Neuronal stem cell (in vitro differentiated cells): ENCODE results near the gene OVCH1.

Source experiments
- DNase-seq: peaks from one replicate; pipeline ENCODE4 v3.0.0-alpha.2; 2013; ENCODE audit warnings: low spot score
- H2AFZ ChIP-seq: one replicate; pipeline ENCODE4 v1.6.1; 2013; ENCODE audit warnings: mild to moderate bottlenecking, low read length, inconsistent platforms
- H2AK5ac ChIP-seq: 2 replicates; pipeline ENCODE4 v1.6.1; 2013; ENCODE audit warnings: low read depth, mild to moderate bottlenecking, inconsistent platforms, low read length, moderate library complexity, mixed read lengths
- H2BK120ac ChIP-seq: 2 replicates; pipeline ENCODE4 v1.6.1; 2013; ENCODE audit warnings: low read depth, mild to moderate bottlenecking, inconsistent platforms, low read length, moderate library complexity, mixed read lengths
- H2BK12ac ChIP-seq: one replicate; pipeline ENCODE4 v1.6.1; 2013; ENCODE audit warnings: low read length, inconsistent platforms
- H2BK15ac ChIP-seq: 2 replicates; pipeline ENCODE4 v1.6.1; 2013; ENCODE audit warnings: mild to moderate bottlenecking, low read length, inconsistent platforms, mixed read lengths
- H2BK5ac ChIP-seq: one replicate; pipeline ENCODE4 v1.6.1; 2013; ENCODE audit warnings: inconsistent platforms, mild to moderate bottlenecking, low read length, moderate library complexity
- H3K14ac ChIP-seq: one replicate; pipeline ENCODE4 v1.6.1; 2013; ENCODE audit warnings: low read length, inconsistent platforms
- H3K18ac ChIP-seq: 2 replicates; pipeline ENCODE4 v1.6.1; 2013; ENCODE audit warnings: low read length, inconsistent platforms
- H3K23ac ChIP-seq: 2 replicates; pipeline ENCODE4 v1.6.1; 2013; ENCODE audit warnings: low read depth, mild to moderate bottlenecking, mixed read lengths, low read length, inconsistent platforms; ENCODE audit not compliant: poor library complexity
- H3K27ac ChIP-seq: replicated peaks from 3 replicates; pipeline ENCODE4 v1.5.1; 2013; ENCODE audit warnings: low read length, inconsistent platforms
- H3K27me3 ChIP-seq, 3 experiments: 2 replicates each; pipeline ENCODE4 v1.6.1; 2013; ENCODE audit warnings: low read length in 3 of 3, mild to moderate bottlenecking in 2 of 3, inconsistent platforms in 1 of 3, low read depth in 1 of 3, mixed read lengths in 1 of 3, moderate library complexity in 1 of 3; ENCODE audit not compliant: control insufficient read depth in 3 of 3, insufficient read depth in 3 of 3
- H3K36me3 ChIP-seq, 2 donors: replicated peaks in 1 of 2; 2 replicates each; pipeline ENCODE4 v1.6.1; 2013; ENCODE audit warnings: low read length in 2 of 2; ENCODE audit not compliant: control insufficient read depth in 2 of 2, insufficient read depth in 2 of 2
- H3K4ac ChIP-seq: 2 replicates; pipeline ENCODE4 v1.6.1; 2013; ENCODE audit warnings: inconsistent platforms, mild to moderate bottlenecking, low read length, moderate library complexity
- H3K4me1 ChIP-seq, 2 donors: 1 replicate in 1 of 2; 2 replicates in 1 of 2; pipeline ENCODE4 v1.6.1; 2013; ENCODE audit warnings: low read length in 2 of 2, low read depth in 1 of 2; ENCODE audit not compliant: control insufficient read depth in 2 of 2, insufficient read depth in 1 of 2
- H3K4me2 ChIP-seq: one replicate; pipeline ENCODE4 v1.6.1; 2013; ENCODE audit warnings: mild to moderate bottlenecking, low read length, inconsistent platforms; ENCODE audit not compliant: insufficient read depth, poor library complexity, severe bottlenecking
- H3K4me3 ChIP-seq, 2 donors: 2 replicates each; pipeline ENCODE4 v1.5.1; 2013; ENCODE audit warnings: low read length in 2 of 2, mild to moderate bottlenecking in 2 of 2, inconsistent platforms in 1 of 2, moderate library complexity in 1 of 2
- H3K79me1 ChIP-seq: one replicate; pipeline ENCODE4 v1.6.1; 2013; ENCODE audit warnings: low read depth, mild to moderate bottlenecking, inconsistent platforms, low read length, moderate library complexity
- H3K9ac ChIP-seq: one replicate; pipeline ENCODE4 v1.6.1; 2013; ENCODE audit warnings: mild to moderate bottlenecking, low read depth, low read length, inconsistent platforms; ENCODE audit not compliant: poor library complexity
- H3K9me3 ChIP-seq, 2 donors: replicated peaks in 1 of 2; 2 replicates each; pipeline versions ENCODE3 to v1.6.1; 2013; ENCODE audit warnings: low read length in 2 of 2, mild to moderate bottlenecking in 2 of 2, inconsistent platforms in 1 of 2, low read depth in 1 of 2, mixed read lengths in 1 of 2, moderate library complexity in 1 of 2; ENCODE audit not compliant: control insufficient read depth in 2 of 2, insufficient read depth in 1 of 2
- H4K8ac ChIP-seq: one replicate; pipeline ENCODE4 v1.6.1; 2013; ENCODE audit warnings: low read depth, mild to moderate bottlenecking, inconsistent platforms, low read length, moderate library complexity
- H4K91ac ChIP-seq: one replicate; pipeline ENCODE4 v1.6.1; 2013; ENCODE audit warnings: low read length, low read depth, mild to moderate bottlenecking, inconsistent platforms; ENCODE audit not compliant: poor library complexity
- WGBS, 2 donors: extraction: QIAGEN DNeasy Blood & Tissue Kit; methylation state at CpG; one replicate each; pipeline ENCODE4 v1.1.7; 2013; ENCODE audit warnings: missing lambda C conversion rate in 2 of 2, mixed read lengths in 1 of 2; ENCODE audit not compliant: insufficient read length in 2 of 2, insufficient replicate concordance in 1 of 2; ENCODE audit errors: extremely low coverage in 2 of 2; 5-methylcytosine and 5-hydroxymethylcytosine counted together

Gene OVCH1

GRCh38 chr12:29492891-29493290 is 4.6 kb downstream of the OVCH1 start:
- no peak overlapping the region for H3K9ac ChIP-seq
- WGBS, 2 donors, result no CpG with 5 or more reads among the region's 6 CpGs
- no peak overlapping the region for H2BK5ac ChIP-seq
- no peaks in the 10 kb centered on the region for H3K36me3 ChIP-seq
- no peak overlapping the region for H4K8ac ChIP-seq
- no peak overlapping the region for H2BK12ac ChIP-seq
- H2BK15ac ChIP-seq, result no peak overlapping the region
- H3K4me1 ChIP-seq, result peaks cover 0 to 3% of the 10 kb centered on the region in 2 donors
- H3K79me1 ChIP-seq, result no peaks in the 10 kb centered on the region
- no peak overlapping the region for H3K4me2 ChIP-seq
- H2BK120ac ChIP-seq, result no peak overlapping the region
- DNase-seq, result no peak
- H3K4ac ChIP-seq, result no peak overlapping the region
- H2AK5ac ChIP-seq, result no peak overlapping the region
- no peaks in the 10 kb centered on the region for H3K27me3 ChIP-seq
- no peak overlapping the region for H3K23ac ChIP-seq
- no peak overlapping the region for H4K91ac ChIP-seq
- H3K4me3 ChIP-seq, result no peak overlapping the region
- H3K27ac ChIP-seq, result no peak overlapping the region
- H3K18ac ChIP-seq, result no peak overlapping the region
- H3K9me3 ChIP-seq, result no peaks in the 10 kb centered on the region
- H2AFZ ChIP-seq, result no peak overlapping the region
- no peak overlapping the region for H3K14ac ChIP-seq

- Histone ChIP-seq H3K9ac (no peak overlapping the region), H2BK12ac (no peak overlapping the region), H3K4me2 (no peak overlapping the region), H3K23ac (no peak overlapping the region), H3K9me3 (no peaks in the 10 kb centered on the region), H3K4ac (no peak overlapping the region), H2BK120ac (no peak overlapping the region), H3K4me1 (no peaks in the 10 kb centered on the region), H2AFZ (no peak overlapping the region), H2BK5ac (no peak overlapping the region), H4K91ac (no peak overlapping the region), H3K4me3 (no peak overlapping the region), H3K27me3 (no peaks in the 10 kb centered on the region), H3K79me1 (no peaks in the 10 kb centered on the region), H3K18ac (no peak overlapping the region), H2BK15ac (no peak overlapping the region), H3K36me3 (no peaks in the 10 kb centered on the region), H4K8ac (no peak overlapping the region), H3K14ac (no peak overlapping the region), H3K27ac (no peak overlapping the region), H2AK5ac (no peak overlapping the region)
- no CpG with 5 or more reads among the region's 2 CpGs for WGBS, 2 donors
- no peak for DNase-seq
These were observed 10.5 kb downstream of the OVCH1 start for GRCh38 chr12:29486972-29487371.

- Histone ChIP-seq H4K91ac (no peak overlapping the region), H3K79me1 (no peaks in the 10 kb centered on the region), H3K9ac (no peak overlapping the region), H2AK5ac (no peak overlapping the region), H2BK12ac (no peak overlapping the region), H3K9me3 (no peaks in the 10 kb centered on the region), H2BK15ac (no peak overlapping the region), H3K14ac (no peak overlapping the region), H3K4me2 (no peak overlapping the region), H4K8ac (no peak overlapping the region), H2BK5ac (no peak overlapping the region), H2AFZ (no peak overlapping the region), H3K27me3 (no peaks in the 10 kb centered on the region), H3K23ac (no peak overlapping the region), H2BK120ac (no peak overlapping the region), H3K4me1 (no peaks in the 10 kb centered on the region), H3K18ac (no peak overlapping the region), H3K4me3 (no peak overlapping the region), H3K4ac (no peak overlapping the region), H3K36me3 (no peaks in the 10 kb centered on the region), H3K27ac (no peak overlapping the region)
- no peak for DNase-seq
- WGBS, 2 donors, result no CpG with 5 or more reads among the region's 4 CpGs
These were observed 34.3 kb downstream of the OVCH1 start for GRCh38 chr12:29463198-29463597.

GRCh38 chr12:29460082-29460481 is 37.4 kb downstream of the OVCH1 start:
- Histone ChIP-seq H3K9ac (no peak overlapping the region), H3K4me3 (no peak overlapping the region), H3K27ac (no peak overlapping the region), H2BK5ac (no peak overlapping the region), H3K4me1 (no peaks in the 10 kb centered on the region), H3K4ac (no peak overlapping the region), H3K4me2 (no peak overlapping the region), H2BK12ac (no peak overlapping the region), H2AK5ac (no peak overlapping the region), H4K8ac (no peak overlapping the region), H2BK120ac (no peak overlapping the region), H3K14ac (no peak overlapping the region), H3K36me3 (no peaks in the 10 kb centered on the region), H3K18ac (no peak overlapping the region), H3K79me1 (no peaks in the 10 kb centered on the region), H3K27me3 (no peaks in the 10 kb centered on the region), H4K91ac (no peak overlapping the region), H3K23ac (no peak overlapping the region), H3K9me3 (no peaks in the 10 kb centered on the region), H2AFZ (no peak overlapping the region), H2BK15ac (no peak overlapping the region)
- DNase-seq, result no peak
- WGBS, 2 donors, result no CpG with 5 or more reads among the region's 2 CpGs
